C4-2B (cell line): ENCODE results near the gene BICDL1.

Experiments
- ZFX ChIP-seq: fragments of 450-650 bp; IDR thresholded peaks from 2 replicates; pipeline ENCODE4 v1.6.1; 2017
- TF ChIP-seq, protein P1 (sequence below): fragments of 450-650 bp; conservative IDR thresholded peaks from 2 replicates; pipeline ENCODE4 v1.5.1; 2017; ENCODE audit warnings: mild to moderate bottlenecking

DNA sequence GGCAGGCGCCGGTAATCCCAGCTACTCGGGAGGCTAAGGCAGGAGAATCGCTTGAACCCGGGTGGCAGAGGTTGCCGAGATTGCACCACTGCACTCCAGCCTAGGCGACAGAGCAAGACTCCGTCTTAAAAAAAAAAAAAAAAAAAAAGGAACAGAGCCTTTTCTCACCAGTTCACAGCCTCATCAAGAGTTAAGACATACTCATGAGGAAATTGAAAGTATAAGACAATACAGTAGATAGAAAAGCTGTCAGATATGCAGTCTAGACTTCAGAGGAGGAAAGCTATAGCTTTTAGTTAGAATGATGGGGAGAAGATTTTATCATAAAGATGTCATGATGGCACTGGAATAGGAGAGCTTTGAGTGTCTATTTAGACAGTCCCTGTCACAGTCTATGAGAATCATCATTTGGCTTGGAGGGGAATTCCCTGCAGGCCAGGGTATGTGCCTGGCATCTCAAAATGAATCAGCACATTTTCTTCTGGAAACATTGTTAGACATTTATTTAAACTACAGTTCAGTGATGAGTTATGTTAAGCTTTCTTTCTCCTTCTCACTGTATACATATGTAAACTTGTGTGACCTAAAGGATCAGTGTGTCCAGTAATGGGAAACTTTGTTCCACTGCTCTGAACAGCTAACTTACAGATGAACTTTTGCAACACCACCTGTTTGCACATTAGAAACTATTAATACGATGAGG, 130.4 kb downstream of the BICDL1 start:
- TF ChIP-seq, protein P1, sequence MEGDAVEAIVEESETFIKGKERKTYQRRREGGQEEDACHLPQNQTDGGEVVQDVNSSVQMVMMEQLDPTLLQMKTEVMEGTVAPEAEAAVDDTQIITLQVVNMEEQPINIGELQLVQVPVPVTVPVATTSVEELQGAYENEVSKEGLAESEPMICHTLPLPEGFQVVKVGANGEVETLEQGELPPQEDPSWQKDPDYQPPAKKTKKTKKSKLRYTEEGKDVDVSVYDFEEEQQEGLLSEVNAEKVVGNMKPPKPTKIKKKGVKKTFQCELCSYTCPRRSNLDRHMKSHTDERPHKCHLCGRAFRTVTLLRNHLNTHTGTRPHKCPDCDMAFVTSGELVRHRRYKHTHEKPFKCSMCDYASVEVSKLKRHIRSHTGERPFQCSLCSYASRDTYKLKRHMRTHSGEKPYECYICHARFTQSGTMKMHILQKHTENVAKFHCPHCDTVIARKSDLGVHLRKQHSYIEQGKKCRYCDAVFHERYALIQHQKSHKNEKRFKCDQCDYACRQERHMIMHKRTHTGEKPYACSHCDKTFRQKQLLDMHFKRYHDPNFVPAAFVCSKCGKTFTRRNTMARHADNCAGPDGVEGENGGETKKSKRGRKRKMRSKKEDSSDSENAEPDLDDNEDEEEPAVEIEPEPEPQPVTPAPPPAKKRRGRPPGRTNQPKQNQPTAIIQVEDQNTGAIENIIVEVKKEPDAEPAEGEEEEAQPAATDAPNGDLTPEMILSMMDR = no peak
- TF ChIP-seq ZFX = no peak
